GM18517 (cell line): Measurements from ENCODE around the gene VANGL2.
"Not testable (repeated sequence)": the region's sequence is repeated elsewhere in the genome, so short reads cannot be mapped to it uniquely, and the experiment has no call there.

Experiments
- ATAC-seq: cut with Tn5 transposase; IDR thresholded peaks from one replicate; pipeline ENCODE4 v1.9.1; 2021; ENCODE audit warnings: mild to moderate bottlenecking, moderate library complexity; ENCODE audit not compliant: unreplicated experiment

Gene VANGL2

GRCh38 chr1:160369087-160369486 lies 31.3 kb upstream of the VANGL2 start:
- no peak for ATAC-seq

GRCh38 chr1:160370561-160371345 lies 29.6 kb upstream of the VANGL2 start:
- no peak for ATAC-seq

GRCh38 chr1:160371346-160371631 lies 29.1 kb upstream of the VANGL2 start:
- ATAC-seq, result no peak

- ATAC-seq, result no peak
Observed at GRCh38 chr1:160371756-160372155, 28.6 kb upstream of the VANGL2 start.

- no peak for ATAC-seq
Observed at GRCh38 chr1:160373696-160374095, 26.7 kb upstream of the VANGL2 start.

GRCh38 chr1:160374306-160375110 lies 25.9 kb upstream of the VANGL2 start:
- ATAC-seq, result no peak

GRCh38 chr1:160375788-160376524 lies 24.4 kb upstream of the VANGL2 start:
- ATAC-seq, result no peak

GRCh38 chr1:160376525-160377131 lies 23.7 kb upstream of the VANGL2 start:
- peak; percentile 53 for ATAC-seq

GRCh38 chr1:160377585-160378206 lies 22.7 kb upstream of the VANGL2 start:
- no peak for ATAC-seq

GRCh38 chr1:160384812-160385211 lies 15.6 kb upstream of the VANGL2 start:
- not testable (repeated sequence) for ATAC-seq

GRCh38 chr1:160388406-160388805 lies 12.0 kb upstream of the VANGL2 start:
- not testable (repeated sequence) for ATAC-seq

- ATAC-seq, result no peak
Observed at GRCh38 chr1:160394673-160395072, 5.7 kb upstream of the VANGL2 start.

- no peak for ATAC-seq
Observed at GRCh38 chr1:160397651-160398050, 2.7 kb upstream of the VANGL2 start.

GRCh38 chr1:160398823-160399222 lies 1.5 kb upstream of the VANGL2 start:
- ATAC-seq, result no peak

GRCh38 chr1:160399544-160400222 lies 681 bp upstream of the VANGL2 start:
- ATAC-seq, result no peak

- ATAC-seq, result no peak
Observed at GRCh38 chr1:160400646-160401486, 502 bp downstream of the VANGL2 start.

GRCh38 chr1:160401487-160401805 lies 1.1 kb downstream of the VANGL2 start:
- ATAC-seq, result no peak

- ATAC-seq, result no peak
Observed at GRCh38 chr1:160402001-160402795, 1.8 kb downstream of the VANGL2 start.

- ATAC-seq, result no peak
Observed at GRCh38 chr1:160403244-160403643, 2.9 kb downstream of the VANGL2 start.
